ENCODE data around the gene OR5V1. TPM values are rescaled to one million over a fixed set of nuclear protein-coding genes. Genes with fewer than 3 reads are reported as not detected.
"Not testable (repeated sequence)": the region's sequence is repeated elsewhere in the genome, so short reads cannot be mapped to it uniquely, and the experiment has no call there.

The OR5V1 gene
- total RNA-seq, 4 donors from 2014 or later: not detected

DNA sequence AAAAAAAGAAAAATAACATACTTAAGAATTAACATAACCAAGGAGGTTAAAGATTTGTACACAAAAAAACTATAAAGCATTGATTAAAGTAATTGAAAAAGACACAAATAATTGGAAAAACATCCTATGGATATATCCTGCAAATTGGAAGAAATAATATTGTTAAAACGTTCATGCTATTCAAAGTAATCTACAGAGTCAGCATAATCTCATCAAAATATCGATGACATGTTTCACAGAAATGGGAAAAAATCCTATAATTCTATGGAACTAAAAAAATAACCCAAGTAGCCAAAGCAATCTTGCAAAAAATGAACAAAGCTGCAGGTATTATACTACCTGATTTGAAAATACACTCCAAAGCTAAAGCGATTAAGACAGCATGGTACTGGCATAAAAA lies 23.3 kb downstream of the OR5V1 start:
- no peak overlapping the region for H3K27ac ChIP-seq
- no peaks in the 10 kb centered on the region for H3K27me3 ChIP-seq
- no peak for DNase-seq (ENCODE audit: low spot score in 2 of 2)
- no peak overlapping the region for H3K4me3 ChIP-seq
- peaks cover 0 to 14% (median 0%) of the 10 kb centered on the region in 4 donors for H3K9me3 ChIP-seq
- no peaks in the 10 kb centered on the region for H3K4me1 ChIP-seq
- H3K36me3 ChIP-seq: no peaks in the 10 kb centered on the region
- TF ChIP-seq CTCF (IDR thresholded peaks at IDR 0.05): no peak
- TF ChIP-seq EP300 (IDR thresholded peaks at IDR 0.05): no peak
- TF ChIP-seq POLR2A (IDR thresholded peaks at IDR 0.05): no peak
- WGBS, 2 donors: 80 to 82% methylated on average over 3 of the region's 3 CpGs

DNA sequence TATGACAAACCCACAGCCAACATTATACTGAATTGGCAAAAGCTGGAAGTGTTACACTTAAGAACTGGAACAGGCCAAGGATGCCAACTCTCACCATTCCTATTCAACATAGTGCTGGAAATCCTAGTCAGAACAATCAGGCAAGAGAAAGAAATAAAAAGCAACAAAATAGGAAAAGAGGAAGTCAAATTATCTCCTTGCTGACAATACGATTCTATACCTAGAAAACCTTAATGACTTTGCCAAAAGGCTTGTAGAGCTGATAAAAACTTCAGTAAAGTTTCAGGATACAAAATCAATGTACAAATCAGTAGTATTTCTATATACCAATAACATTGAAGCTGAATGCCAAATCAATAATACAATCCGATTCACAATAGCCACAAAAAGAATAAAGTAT lies 32.4 kb downstream of the OR5V1 start:
- Histone ChIP-seq H3K36me3 (no peaks in the 10 kb centered on the region), H3K4me3 (no peak overlapping the region), H3K4me1 (no peaks in the 10 kb centered on the region), H3K9me3 (no peaks in the 10 kb centered on the region), H3K27me3 (peaks cover 0 to 2% of the 10 kb centered on the region in 2 donors), H3K27ac (no peak overlapping the region)
- no peak for TF ChIP-seq CTCF (IDR thresholded peaks at IDR 0.05)
- no peak for TF ChIP-seq EP300 (IDR thresholded peaks at IDR 0.05)
- no peak for TF ChIP-seq POLR2A (IDR thresholded peaks at IDR 0.05)
- 81 to 85% methylated on average over 2 of the region's 2 CpGs for WGBS, 2 donors
- no peak for DNase-seq (ENCODE audit: low spot score in 2 of 2)

- H3K27me3 ChIP-seq: peaks cover 0 to 2% of the 10 kb centered on the region in 2 donors
These were observed 36.0 kb downstream of the OR5V1 start for GRCh38 chr6:29332676-29333075.

DNA sequence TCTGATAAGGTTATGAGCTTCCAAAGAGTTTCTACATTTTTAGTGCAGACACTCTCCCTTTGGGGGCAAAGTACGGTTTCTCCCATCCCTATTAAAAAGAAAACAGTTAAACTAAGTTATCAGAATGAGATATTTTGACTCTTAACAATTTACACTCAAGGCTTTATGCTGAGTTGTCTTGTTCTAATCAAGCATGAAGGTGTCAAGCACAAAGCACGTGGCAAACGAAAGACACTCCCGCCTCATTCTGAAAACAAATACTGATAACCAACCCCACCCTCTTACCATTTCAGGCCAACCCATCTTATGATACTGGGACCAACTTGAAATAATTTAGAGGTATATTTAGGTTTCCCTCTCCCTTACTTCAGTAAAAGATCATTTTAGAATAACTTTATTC lies 42.9 kb downstream of the OR5V1 start:
- Histone ChIP-seq H3K27ac (no peak overlapping the region), H3K9me3 (no peaks in the 10 kb centered on the region), H3K4me1 (no peaks in the 10 kb centered on the region), H3K4me3 (no peak overlapping the region), H3K36me3 (no peaks in the 10 kb centered on the region), H3K27me3 (no peaks in the 10 kb centered on the region)
- TF ChIP-seq EP300 (IDR thresholded peaks at IDR 0.05) (no peak), POLR2A (IDR thresholded peaks at IDR 0.05) (no peak), CTCF (IDR thresholded peaks at IDR 0.05) (no peak)
- 63 to 82% methylated on average over 4 of the region's 4 CpGs for WGBS, 2 donors
- DNase-seq (ENCODE audit: low spot score in 2 of 2): no peak

More at GRCh38 chr6:29332676-29333075, 36.0 kb downstream of the OR5V1 start:
- H3K9me3 ChIP-seq: no peaks in the 10 kb centered on the region
- H3K4me1 ChIP-seq: no peaks in the 10 kb centered on the region
- no peak overlapping the region for H3K4me3 ChIP-seq
- no peak for DNase-seq (ENCODE audit: low spot score in 2 of 2)
- no peak overlapping the region for H3K27ac ChIP-seq
- TF ChIP-seq CTCF (IDR thresholded peaks at IDR 0.05) (no peak), POLR2A (IDR thresholded peaks at IDR 0.05) (no peak), EP300 (IDR thresholded peaks at IDR 0.05) (no peak)
- H3K36me3 ChIP-seq: no peaks in the 10 kb centered on the region

DNA sequence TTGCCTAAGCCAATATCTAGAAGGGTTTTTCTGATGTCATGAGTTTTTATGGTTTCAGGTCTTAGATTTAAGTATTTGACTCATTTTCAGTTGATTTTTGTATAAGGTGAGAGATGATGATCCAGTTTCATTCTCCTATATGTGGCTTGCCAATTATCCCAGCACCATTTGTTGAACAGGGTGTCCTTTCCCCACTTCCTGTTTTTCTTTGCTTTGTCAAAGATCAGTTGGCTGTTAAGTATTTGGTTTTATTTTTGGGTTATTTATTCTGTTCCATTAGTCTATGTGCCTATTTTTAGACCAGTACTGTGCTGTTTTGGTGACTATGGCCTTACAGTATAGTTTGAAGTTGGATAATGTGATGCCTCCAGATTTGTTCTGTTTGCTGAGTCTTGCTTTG lies 45.3 kb downstream of the OR5V1 start:
- not testable (repeated sequence) for H3K4me3 ChIP-seq; H3K4me1 ChIP-seq; H3K36me3 ChIP-seq; H3K27ac ChIP-seq; H3K27me3 ChIP-seq; H3K9me3 ChIP-seq; DNase-seq (ENCODE audit: low spot score in 2 of 2)

GRCh38 chr6:29319931-29320330 lies 48.7 kb downstream of the OR5V1 start:
- WGBS, 2 donors: 79 to 84% methylated on average over 2 of the region's 2 CpGs
- TF ChIP-seq POLR2A (IDR thresholded peaks at IDR 0.05) (no peak), CTCF (IDR thresholded peaks at IDR 0.05) (no peak), EP300 (IDR thresholded peaks at IDR 0.05) (no peak)
- Histone ChIP-seq H3K36me3 (no peaks in the 10 kb centered on the region), H3K27ac (no peak overlapping the region), H3K27me3 (no peaks in the 10 kb centered on the region), H3K9me3 (no peaks in the 10 kb centered on the region), H3K4me1 (no peaks in the 10 kb centered on the region), H3K4me3 (no peak overlapping the region)
- DNase-seq (ENCODE audit: low spot score in 2 of 2): no peak
